Measurements from ENCODE around the gene NDUFS8.
A peak's percentile ranks its signal among the peaks of the same experiment; 100 is the strongest.

NDUFS8 gene

GRCh38 chr11:68027667-68028066, 2.8 kb upstream of the NDUFS8 start:
- no peaks in the 10 kb centered on the region for H3K9me2 ChIP-seq (replicated peaks; ENCODE audit: low read depth, low read length)
- H2AFZ ChIP-seq (ENCODE audit: low read length) = no peak overlapping the region
- H3F3A ChIP-seq (ENCODE audit: low read depth) = peaks cover 3% of the 10 kb centered on the region; the same call in 1 of the 2 replicates
- no peak for TF ChIP-seq EZH2phosphoT487 (IDR thresholded peaks at IDR 0.05; ENCODE audit: borderline replicate concordance)
- no peak for TF ChIP-seq CTCF (conservative IDR thresholded peaks at IDR 0.05; ENCODE audit: low read length)
- peaks cover 31% of the 10 kb centered on the region for H3K79me2 ChIP-seq (ENCODE audit: insufficient read depth, low read length)
- H3K36me3 ChIP-seq (ENCODE audit: insufficient read depth, low read length) = no peaks in the 10 kb centered on the region
- H3K4me3 ChIP-seq (ENCODE audit: low read length, poor library complexity, severe bottlenecking) = no peak overlapping the region
- no peak overlapping the region for H3K9ac ChIP-seq (ENCODE audit: low read depth, low read length, poor library complexity, severe bottlenecking)
- peaks cover 8% of the 10 kb centered on the region for H4K20me1 ChIP-seq (ENCODE audit: insufficient read depth, low read length, poor library complexity, severe bottlenecking)
- no peaks in the 10 kb centered on the region for H3K27me3 ChIP-seq (ENCODE audit: insufficient read depth, low read length, poor library complexity, severe bottlenecking)
- no peaks in the 10 kb centered on the region for H3K9me3 ChIP-seq (ENCODE audit: insufficient read depth, low read depth, low read length)
- H3K4me1 ChIP-seq (ENCODE audit: insufficient read depth, low read length, poor library complexity, severe bottlenecking) = peaks cover 27% of the 10 kb centered on the region
- H3K4me2 ChIP-seq (ENCODE audit: low read depth, low read length, poor library complexity, severe bottlenecking) = no peak overlapping the region

GRCh38 chr11:68028802-68029545, 1.5 kb upstream of the NDUFS8 start:
- H3K9ac ChIP-seq (ENCODE audit: low read depth, low read length, poor library complexity, severe bottlenecking) = peak overlapping the region; percentile 83
- no peak for TF ChIP-seq CTCF (conservative IDR thresholded peaks at IDR 0.05; ENCODE audit: low read length)
- TF ChIP-seq EZH2phosphoT487 (IDR thresholded peaks at IDR 0.05; ENCODE audit: borderline replicate concordance) = no peak
- no peaks in the 10 kb centered on the region for H3K9me2 ChIP-seq (replicated peaks; ENCODE audit: low read depth, low read length)
- H4K20me1 ChIP-seq (ENCODE audit: insufficient read depth, low read length, poor library complexity, severe bottlenecking) = peaks cover 8% of the 10 kb centered on the region
- peaks cover 42% of the 10 kb centered on the region for H3K79me2 ChIP-seq (ENCODE audit: insufficient read depth, low read length)
- H3K9me3 ChIP-seq (ENCODE audit: insufficient read depth, low read depth, low read length) = no peaks in the 10 kb centered on the region
- H3K27me3 ChIP-seq (ENCODE audit: insufficient read depth, low read length, poor library complexity, severe bottlenecking) = no peaks in the 10 kb centered on the region
- H3K4me1 ChIP-seq (ENCODE audit: insufficient read depth, low read length, poor library complexity, severe bottlenecking) = peaks cover 27% of the 10 kb centered on the region
- peak overlapping the region; percentile 96 for H3K4me2 ChIP-seq (ENCODE audit: low read depth, low read length, poor library complexity, severe bottlenecking)
- H3K36me3 ChIP-seq (ENCODE audit: insufficient read depth, low read length) = peaks cover 2% of the 10 kb centered on the region; the same call in 1 of the 2 replicates
- H3K4me3 ChIP-seq (ENCODE audit: low read length, poor library complexity, severe bottlenecking) = peak overlapping the region; percentile 100
- peaks cover 3% of the 10 kb centered on the region; the same call in 1 of the 2 replicates for H3F3A ChIP-seq (ENCODE audit: low read depth)
- H2AFZ ChIP-seq (ENCODE audit: low read length) = no peak overlapping the region

- peaks cover 4% of the 10 kb centered on the region; the same call in 1 of the 2 replicates for H3K36me3 ChIP-seq (ENCODE audit: insufficient read depth, low read length)
- H3F3A ChIP-seq (ENCODE audit: low read depth) = no peaks in the 10 kb centered on the region
- peak overlapping the region; percentile 91 for H3K4me2 ChIP-seq (ENCODE audit: low read depth, low read length, poor library complexity, severe bottlenecking)
- H3K4me3 ChIP-seq (ENCODE audit: low read length, poor library complexity, severe bottlenecking) = peak overlapping the region; percentile 100
- TF ChIP-seq EZH2phosphoT487 (IDR thresholded peaks at IDR 0.05; ENCODE audit: borderline replicate concordance) (no peak), CTCF (conservative IDR thresholded peaks at IDR 0.05; ENCODE audit: low read length) (no peak)
- H3K27me3 ChIP-seq (ENCODE audit: insufficient read depth, low read length, poor library complexity, severe bottlenecking) = no peaks in the 10 kb centered on the region
- H3K9ac ChIP-seq (ENCODE audit: low read depth, low read length, poor library complexity, severe bottlenecking) = peak overlapping the region; percentile 99
- H3K79me2 ChIP-seq (ENCODE audit: insufficient read depth, low read length) = peaks cover 43% of the 10 kb centered on the region
- peaks cover 28% of the 10 kb centered on the region for H3K4me1 ChIP-seq (ENCODE audit: insufficient read depth, low read length, poor library complexity, severe bottlenecking)
- H3K9me3 ChIP-seq (ENCODE audit: insufficient read depth, low read depth, low read length) = no peaks in the 10 kb centered on the region
- H4K20me1 ChIP-seq (ENCODE audit: insufficient read depth, low read length, poor library complexity, severe bottlenecking) = peaks cover 8% of the 10 kb centered on the region
- no peaks in the 10 kb centered on the region for H3K9me2 ChIP-seq (replicated peaks; ENCODE audit: low read depth, low read length)
- H2AFZ ChIP-seq (ENCODE audit: low read length) = peak overlapping the region; percentile 90
These were observed 623 bp downstream of the NDUFS8 start for GRCh38 chr11:68031144-68031464.
